WTC11 (cell line): ENCODE results near the gene ANKRD27. TPM values are rescaled to one million over a fixed set of nuclear protein-coding genes. Genes with fewer than 3 reads are reported as not detected.

Experiments
- ATAC-seq: fragments of 200-7000 bp; cut with Tn5 transposase; 2 replicates; pipeline ENCODE4 v1.10.0; 2021; ENCODE audit warnings: mild to moderate bottlenecking, moderate library complexity
- CTCF ChIA-PET: fragments of 300-600 bp; sonication (Branson Sonifier 250); formaldehyde crosslinking; loops from one replicate; lab custom pipeline; 2021; ENCODE audit warnings: antibody characterized with exemption; lab: Charles Lee
- POLR2A ChIA-PET: fragments of 350-600 bp; sonication (Branson Sonifier 250); formaldehyde crosslinking; loops from one replicate; lab custom pipeline; 2021; ENCODE audit warnings: antibody characterized with exemption; lab: Charles Lee
- DNase-seq: peaks from one replicate; pipeline ENCODE4 v3.0.0; 2021; ENCODE audit warnings: low spot score
- H3K27ac Mint-ChIP-seq: 2 replicates; pipeline ENCODE4 v1.8.0; 2021; ENCODE audit warnings: mixed read lengths
- H3K27me3 Mint-ChIP-seq: 2 replicates; pipeline ENCODE4 v1.8.0; 2021; ENCODE audit warnings: low read depth, mild to moderate bottlenecking, moderate library complexity, mixed read lengths
- H3K36me3 Mint-ChIP-seq: 2 replicates; pipeline ENCODE4 v1.8.0; 2021; ENCODE audit warnings: mixed read lengths
- H3K4me1 Mint-ChIP-seq: 2 replicates; pipeline ENCODE4 v1.8.0; 2022; ENCODE audit warnings: mixed read lengths
- H3K4me3 Mint-ChIP-seq: 2 replicates; pipeline ENCODE4 v1.8.0; 2021; ENCODE audit warnings: mild to moderate bottlenecking, moderate library complexity, mixed read lengths
- H3K9me3 Mint-ChIP-seq: 2 replicates; pipeline ENCODE4 v1.8.0; 2021; ENCODE audit warnings: mixed read lengths
- ATF1 ChIP-seq: sonication (generic); formaldehyde crosslinking; IDR thresholded peaks from 2 replicates; pipeline ENCODE4 v1.8.1; 2023; ENCODE audit warnings: mild to moderate bottlenecking, moderate library complexity, missing genetic modification reagents
- ATF3 ChIP-seq: sonication (generic); formaldehyde crosslinking; conservative IDR thresholded peaks from 2 replicates; pipeline ENCODE4 v1.8.1; 2022; ENCODE audit warnings: mild to moderate bottlenecking, missing genetic modification reagents
- CBFB ChIP-seq: sonication (generic); formaldehyde crosslinking; IDR thresholded peaks from 2 replicates; pipeline ENCODE4 v1.8.1; 2022; ENCODE audit warnings: mild to moderate bottlenecking, low read depth, missing genetic modification reagents
- CREB1 ChIP-seq: sonication (generic); formaldehyde crosslinking; IDR thresholded peaks from 2 replicates; pipeline ENCODE4 v1.8.0; 2023; ENCODE audit warnings: mild to moderate bottlenecking, missing genetic modification reagents
- CREM ChIP-seq: sonication (generic); formaldehyde crosslinking; IDR thresholded peaks from 2 replicates; pipeline ENCODE4 v1.8.1; 2022; ENCODE audit warnings: mild to moderate bottlenecking, missing genetic modification reagents, moderate library complexity
- E2F4 ChIP-seq: sonication (generic); formaldehyde crosslinking; IDR thresholded peaks from 2 replicates; pipeline ENCODE4 v1.8.1; 2022; ENCODE audit warnings: low read depth, mild to moderate bottlenecking, moderate library complexity, missing genetic modification reagents, borderline replicate concordance
- E2F5 ChIP-seq: sonication (generic); formaldehyde crosslinking; IDR thresholded peaks from 2 replicates; pipeline ENCODE4 v1.8.1; 2022; ENCODE audit warnings: mild to moderate bottlenecking, moderate library complexity, missing genetic modification reagents
- EMX1 ChIP-seq: fragments of 250-450 bp; sonication (Bioruptor Pico); IDR thresholded peaks from 2 replicates; pipeline ENCODE4 v1.8.0; 2021; ENCODE audit warnings: mild to moderate bottlenecking
- FOXK1 ChIP-seq: sonication (generic); formaldehyde crosslinking; IDR thresholded peaks from 2 replicates; pipeline ENCODE4 v1.8.0; 2022; ENCODE audit warnings: mild to moderate bottlenecking, moderate library complexity, missing genetic modification reagents
- JUN ChIP-seq: sonication (generic); formaldehyde crosslinking; IDR thresholded peaks from 2 replicates; pipeline ENCODE4 v1.8.0; 2023; ENCODE audit warnings: mild to moderate bottlenecking, missing genetic modification reagents
- NR2C2 ChIP-seq: sonication (generic); formaldehyde crosslinking; IDR thresholded peaks from 2 replicates; pipeline ENCODE4 v1.8.0; 2022; ENCODE audit warnings: mild to moderate bottlenecking, missing genetic modification reagents
- PREB ChIP-seq: sonication (generic); formaldehyde crosslinking; IDR thresholded peaks from 2 replicates; pipeline ENCODE4 v1.8.1; 2022; ENCODE audit warnings: mild to moderate bottlenecking, missing genetic modification reagents, moderate library complexity, borderline replicate concordance
- RELA ChIP-seq: sonication (generic); formaldehyde crosslinking; IDR thresholded peaks from 2 replicates; pipeline ENCODE4 v1.8.1; 2022; ENCODE audit warnings: missing genetic modification reagents, mild to moderate bottlenecking, borderline replicate concordance
- SMAD3 ChIP-seq: sonication (generic); formaldehyde crosslinking; IDR thresholded peaks from 2 replicates; pipeline ENCODE4 v1.8.0; 2022; ENCODE audit warnings: missing genetic modification reagents, mild to moderate bottlenecking, borderline replicate concordance
- TCF7 ChIP-seq: sonication (generic); formaldehyde crosslinking; IDR thresholded peaks from 2 replicates; pipeline ENCODE4 v1.8.0; 2022; ENCODE audit warnings: mild to moderate bottlenecking, low read depth, missing genetic modification reagents, moderate library complexity
- TEAD1 ChIP-seq: sonication (generic); formaldehyde crosslinking; IDR thresholded peaks from 2 replicates; pipeline ENCODE4 v1.8.0; 2022; ENCODE audit warnings: mild to moderate bottlenecking, missing genetic modification reagents
- TEAD4 ChIP-seq: sonication (generic); formaldehyde crosslinking; IDR thresholded peaks from 2 replicates; pipeline ENCODE4 v1.8.0; 2022; ENCODE audit warnings: mild to moderate bottlenecking, missing genetic modification reagents
- ZNF219 ChIP-seq: sonication (generic); formaldehyde crosslinking; IDR thresholded peaks from 2 replicates; pipeline ENCODE4 v1.8.0; 2023; ENCODE audit warnings: missing genetic modification reagents, mild to moderate bottlenecking, borderline replicate concordance
- ZNF232 ChIP-seq: sonication (generic); formaldehyde crosslinking; IDR thresholded peaks from 2 replicates; pipeline ENCODE4 v1.8.0; 2022; ENCODE audit warnings: mild to moderate bottlenecking, missing genetic modification reagents
- ZNF281 ChIP-seq: sonication (generic); formaldehyde crosslinking; IDR thresholded peaks from 2 replicates; pipeline ENCODE4 v1.8.0; 2023; ENCODE audit warnings: mild to moderate bottlenecking, missing genetic modification reagents
- ZNF317 ChIP-seq: sonication (generic); formaldehyde crosslinking; IDR thresholded peaks from 2 replicates; pipeline ENCODE4 v1.8.1; 2023; ENCODE audit warnings: low read depth, mild to moderate bottlenecking, moderate library complexity, missing genetic modification reagents, borderline replicate concordance
- ZNF416 ChIP-seq: fragments of 250-450 bp; sonication (Bioruptor Pico); IDR thresholded peaks from 2 replicates; pipeline ENCODE4 v1.9.0; 2021; ENCODE audit warnings: mild to moderate bottlenecking, inconsistent platforms
- ZNF423 ChIP-seq: fragments of 250-450 bp; sonication (Bioruptor Pico); IDR thresholded peaks from 2 replicates; pipeline ENCODE4 v2.1.2; 2022; ENCODE audit warnings: mild to moderate bottlenecking, moderate library complexity
- ZSCAN18 ChIP-seq: fragments of 250-450 bp; sonication (Bioruptor Pico); IDR thresholded peaks from 2 replicates; pipeline ENCODE4 v2.1.2; 2022; ENCODE audit warnings: mild to moderate bottlenecking, moderate library complexity
- total RNA-seq: library from RNA; stranded (reverse); gene quantifications from 3 replicates; pipeline ENCODE4 v1.2.3, GENCODE V29; 2021

ANKRD27 gene
- total RNA-seq, 1 experiment from 2014 or later = 48.6 TPM

- Mint-ChIP-seq H3K4me3 (peak overlapping the region; percentile 52), H3K36me3 (no peaks in the 10 kb centered on the region; the same call in 1 of the 2 replicates), H3K9me3 (no peaks in the 10 kb centered on the region), H3K27me3 (peaks cover 41% of the 10 kb centered on the region), H3K4me1 (peaks cover 23% of the 10 kb centered on the region), H3K27ac (no peak overlapping the region)
- ATAC-seq (no peak), DNase-seq (peak; percentile 17)
- ChIA-PET CTCF (interaction anchor here (0.5 to 3.9 kb wide), 5 partner anchors 13 to 76 kb away, joined by 3 to 15 read pairs (median 4); partner anchors contain the start of gene NUDT19), POLR2A (interaction anchor here (0.6 to 0.7 kb wide), 3 partner anchors 272 to 500 kb away, joined by 3 to 7 read pairs (median 4); partner anchors contain the start of gene DPY19L3)
- TF ChIP-seq TEAD4 (CRISPR knock-in tag) = no peak
- TF ChIP-seq FOXK1 (CRISPR knock-in tag) = no peak
- TF ChIP-seq ZNF232 (CRISPR knock-in tag) = no peak
- TF ChIP-seq EMX1 (CRISPR knock-in tag) = no peak
- no peak for TF ChIP-seq ZNF281
- TF ChIP-seq ZNF423 (CRISPR knock-in tag) = no peak
- TF ChIP-seq E2F4 (CRISPR knock-in tag) = no peak
- TF ChIP-seq TCF7 = no peak
- TF ChIP-seq TEAD1 (CRISPR knock-in tag) = no peak
- TF ChIP-seq ZNF416 (CRISPR knock-in tag) = no peak
- TF ChIP-seq ZSCAN18 (CRISPR knock-in tag) = no peak
- TF ChIP-seq ATF3 = no peak
- no peak for TF ChIP-seq NR2C2 (CRISPR knock-in tag)
- no peak for TF ChIP-seq RELA
These were observed 1.9 kb upstream of the ANKRD27 start for GRCh38 chr19:32676895-32677359.

GRCh38 chr19:32676186-32676894 lies 1.4 kb upstream of the ANKRD27 start:
- Mint-ChIP-seq H3K4me3 (peak overlapping the region; percentile 66), H3K9me3 (no peaks in the 10 kb centered on the region), H3K36me3 (no peaks in the 10 kb centered on the region; the same call in 1 of the 2 replicates), H3K4me1 (peaks cover 23% of the 10 kb centered on the region), H3K27me3 (peaks cover 41% of the 10 kb centered on the region), H3K27ac (no peak overlapping the region)
- ChIA-PET POLR2A (interaction anchor here (0.6 to 0.7 kb wide), 3 partner anchors 271 to 501 kb away, joined by 3 to 7 read pairs (median 4); partner anchors contain the start of gene DPY19L3), CTCF (interaction anchor here (0.6 to 3.9 kb wide), 5 partner anchors 14 to 75 kb away, joined by 3 to 15 read pairs (median 5); partner anchors contain the start of genes NUDT19 and TDRD12)
- DNase-seq (peak; percentile 55), ATAC-seq (no peak)
- no peak for TF ChIP-seq ZSCAN18 (CRISPR knock-in tag)
- TF ChIP-seq CREM = no peak; the same call in 1 of the 2 replicates
- no peak for TF ChIP-seq PREB (CRISPR knock-in tag)
- TF ChIP-seq ZNF317 (CRISPR knock-in tag) = no peak
- no peak for TF ChIP-seq CBFB (CRISPR knock-in tag)
- peak; percentile 62; the same call in 1 of the 2 replicates for TF ChIP-seq JUN (CRISPR knock-in tag)
- no peak for TF ChIP-seq CREB1 (CRISPR knock-in tag)
- TF ChIP-seq E2F5 = no peak
- TF ChIP-seq ZNF219 = no peak
- TF ChIP-seq SMAD3 (CRISPR knock-in tag) = no peak
- no peak for TF ChIP-seq ATF1 (CRISPR knock-in tag)
